HG03469 (cell line): ENCODE results near the gene HOXA13.

Source experiments
- ATAC-seq: cut with Tn5 transposase; IDR thresholded peaks from one replicate; pipeline ENCODE4 v1.9.1; 2021; ENCODE audit warnings: mild to moderate bottlenecking, moderate library complexity, moderate number of reproducible peaks; ENCODE audit not compliant: unreplicated experiment

Gene HOXA13

GRCh38 chr7:27208998-27209397 lies 9.1 kb upstream of the HOXA13 start:
- no peak for ATAC-seq

- ATAC-seq, result no peak
Measured at GRCh38 chr7:27207348-27207985, 7.6 kb upstream of the HOXA13 start.

GRCh38 chr7:27205325-27206280 lies 5.7 kb upstream of the HOXA13 start:
- ATAC-seq, result no peak

GRCh38 chr7:27204851-27205322 lies 5.0 kb upstream of the HOXA13 start:
- no peak for ATAC-seq

- ATAC-seq, result no peak
Measured at GRCh38 chr7:27203964-27204594, 4.2 kb upstream of the HOXA13 start.

- ATAC-seq, result no peak
Measured at GRCh38 chr7:27203365-27203953, 3.6 kb upstream of the HOXA13 start.

- ATAC-seq, result no peak
Measured at GRCh38 chr7:27202862-27203134, 2.9 kb upstream of the HOXA13 start.

- no peak for ATAC-seq
Measured at GRCh38 chr7:27202018-27202861, 2.3 kb upstream of the HOXA13 start.

- no peak for ATAC-seq
Measured at GRCh38 chr7:27201580-27202017, 1.7 kb upstream of the HOXA13 start.

GRCh38 chr7:27200761-27201579 lies 1.1 kb upstream of the HOXA13 start:
- ATAC-seq, result no peak

GRCh38 chr7:27198871-27199801 lies 755 bp downstream of the HOXA13 start:
- no peak for ATAC-seq

- no peak for ATAC-seq
Measured at GRCh38 chr7:27198138-27198841, 1.6 kb downstream of the HOXA13 start.

- no peak for ATAC-seq
Measured at GRCh38 chr7:27197137-27198042, 2.5 kb downstream of the HOXA13 start.

- no peak for ATAC-seq
Measured at GRCh38 chr7:27196287-27196767, 3.6 kb downstream of the HOXA13 start.

- ATAC-seq, result no peak
Measured at GRCh38 chr7:27194686-27195379, 5.1 kb downstream of the HOXA13 start.

GRCh38 chr7:27194002-27194352 lies 5.9 kb downstream of the HOXA13 start:
- ATAC-seq, result no peak
